Right lobe of liver (tissue), 6 donors: Measurements from ENCODE around the gene TRAF3. TPM values are rescaled to one million over a fixed set of nuclear protein-coding genes. Genes with fewer than 3 reads are reported as not detected.
A peak's percentile ranks its signal among the peaks of the same experiment; 100 is the strongest.
"Not testable (repeated sequence)": the region's sequence is repeated elsewhere in the genome, so short reads cannot be mapped to it uniquely, and the experiment has no call there.

Source experiments
- ATAC-seq, 4 donors: fragments of 200-7000 bp; cut with Tn5 transposase; one replicate each; pipeline ENCODE4 v1.9.1; 2020; ENCODE audit warnings: mild to moderate bottlenecking in 4 of 4, moderate library complexity in 4 of 4
- DNase-seq, 3 donors: peaks; one replicate each; pipeline ENCODE4 v3.0.0-alpha.2; 2020
- H3K27ac ChIP-seq, 3 donors: fragments of 200-600 bp; one replicate each; pipeline ENCODE4 v1.8.0; 2022
- H3K27me3 ChIP-seq, 2 donors: fragments of 200-600 bp; one replicate each; pipeline ENCODE4 v1.8.0; 2022
- H3K36me3 ChIP-seq, 4 donors: fragments of 200-600 bp; sonication (generic) in 1 of 4; one replicate each; pipeline versions ENCODE4 v1.5.1 to v1.8.0; 2017 to 2022; ENCODE audit warnings: control low read depth in 1 of 4
- H3K4me1 ChIP-seq, 4 donors: fragments of 200-600 bp; sonication (generic) in 1 of 4; one replicate each; pipeline versions ENCODE4 v1.5.1 to v1.8.0; 2017 to 2022; ENCODE audit warnings: control low read depth in 1 of 4
- H3K4me3 ChIP-seq, 3 donors: fragments of 200-600 bp; one replicate each; pipeline ENCODE4 v1.8.0; 2022
- H3K9me3 ChIP-seq, 4 donors: fragments of 200-600 bp; sonication (generic) in 1 of 4; one replicate each; pipeline versions ENCODE4 v1.5.1 to v1.8.0; 2017 to 2022; ENCODE audit warnings: control low read depth in 1 of 4
- POLR2A ChIP-seq: fragments of 450-650 bp; IDR thresholded peaks from one replicate; pipeline ENCODE4 v1.6.1; 2017; ENCODE audit warnings: antibody characterized with exemption, mild to moderate bottlenecking
- WGBS: methylation state at CpG from one replicate; pipeline ENCODE4 v1.1.6; 2018; ENCODE audit warnings: low coverage, low lambda C conversion rate; ENCODE audit not compliant: insufficient coverage; ENCODE audit errors: missing lambda C conversion rate; 5-methylcytosine and 5-hydroxymethylcytosine counted together
- intact Hi-C, 2 donors: fragments of 100-400 bp; cut with DNase I; formaldehyde crosslinking; loops; one replicate each; pipeline versions ENCODE4 v1.11.2 to v1.14.1; 2022
- total RNA-seq, 6 experiments: library from RNA; depleted of rRNA in 2 of 6; stranded (reverse); fragments of >200 nt in 2 of 6; fragmentation: NEBNext Ultra II Directional in 3 of 6; extraction: Animal tissue kit (Norgen Biotek cat#: 25700) in 3 of 6; gene quantifications; one replicate each; pipeline versions ENCODE4 v1.1.0 to v1.2.4, GENCODE V29; 2016 to 2023
- TF ChIP-seq, protein P1 (sequence below), 4 donors: fragments of 200-600 bp in 3 of 4; fragments of 450-650 bp in 1 of 4; IDR thresholded peaks; one replicate each; pipeline versions ENCODE4 v1.5.1 to v1.8.0; 2016 to 2022; ENCODE audit warnings: antibody characterized with exemption in 4 of 4, mild to moderate bottlenecking in 2 of 4
- donor health status: DM: no; HTN: yes; CAD: no.
- donor health status: DM: no; HTN: no; CAD: no.
- donor health status: DM: no; HTN: no; CAD: no.
- donor health status: DM: no; HTN: yes; CAD: no.
- donor health status: DM: no; HTN: yes; CAD: no.

Gene TRAF3
- total RNA-seq, 6 experiments from 2014 or later, result 5.6 to 10.5 (median 8.3) TPM

DNA sequence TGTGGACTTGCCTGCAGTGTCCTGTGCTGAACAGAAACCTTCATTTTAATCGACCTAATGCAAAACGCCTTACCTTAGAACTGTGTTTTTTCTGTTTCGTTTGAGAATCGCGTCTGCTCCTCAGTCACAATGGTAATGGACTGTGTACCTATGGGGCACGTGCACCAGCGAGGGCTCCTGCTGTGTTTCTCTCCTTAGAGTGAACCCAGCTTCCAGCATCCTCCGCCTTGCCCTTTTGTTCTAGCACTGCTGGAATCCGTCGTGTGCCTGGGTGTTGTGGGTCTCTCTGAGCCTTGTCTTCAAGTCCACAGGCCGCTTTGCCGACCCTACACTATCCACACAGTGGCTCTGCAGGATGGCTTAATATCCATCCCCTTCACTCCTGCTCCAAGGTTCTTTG, 148.9 kb downstream of the TRAF3 start:
- TF ChIP-seq POLR2A, result no peak
- no peaks in the 10 kb centered on the region for H3K9me3 ChIP-seq
- 61% methylated on average over 11 of the region's 12 CpGs for WGBS
- ATAC-seq, result no peak
- intact Hi-C loops, result no loop called here
- H3K4me1 ChIP-seq, result peaks cover 0 to 28% (median 0%) of the 10 kb centered on the region in 4 donors
- H3K27ac ChIP-seq, result no peak overlapping the region
- H3K27me3 ChIP-seq, result no peaks in the 10 kb centered on the region
- no peaks in the 10 kb centered on the region for H3K36me3 ChIP-seq
- DNase-seq, result peak in 1 of 3 donors; percentile 33
- H3K4me3 ChIP-seq, result no peak overlapping the region

- H3K36me3 ChIP-seq, intact Hi-C loops, H3K27me3 ChIP-seq, H3K9me3 ChIP-seq, ATAC-seq, H3K27ac ChIP-seq, H3K4me3 ChIP-seq: not testable (repeated sequence)
- H3K4me1 ChIP-seq, result peaks cover 0 to 28% (median 0%) of the 10 kb centered on the region in 4 donors
- WGBS, result 96% methylated on average over 10 of the region's 10 CpGs
- DNase-seq, result peak in 1 of 3 donors; percentile 31
Measured at GRCh38 chr14:102926840-102927239, 149.6 kb downstream of the TRAF3 start.

DNA sequence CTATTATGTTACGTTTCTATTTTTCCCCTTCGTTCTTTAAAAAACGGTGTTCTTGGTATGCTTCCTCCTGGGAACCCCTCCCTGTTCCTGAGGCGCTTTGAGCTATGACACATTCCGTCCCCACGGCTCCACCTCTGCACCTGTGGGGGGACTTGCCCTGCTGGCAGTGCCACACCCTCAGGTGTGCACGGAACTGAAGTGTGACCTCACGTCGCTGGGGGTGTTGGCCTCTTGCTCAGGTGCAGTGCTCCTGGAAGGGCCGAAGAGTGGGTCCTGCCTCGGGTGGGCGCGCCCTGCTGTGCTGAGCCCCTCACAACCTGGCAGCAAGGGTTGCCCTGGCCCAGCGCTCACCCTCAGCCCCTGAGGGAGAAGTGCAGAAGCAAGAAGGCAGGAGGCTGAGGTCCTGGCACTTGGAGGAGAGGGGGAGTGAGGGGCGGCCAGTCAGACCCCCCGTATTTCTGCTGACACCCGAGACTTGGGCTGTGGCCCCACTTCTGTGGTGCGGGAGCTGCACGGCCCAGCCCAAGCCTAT, 150.2 kb downstream of the TRAF3 start:
- H3K4me3 ChIP-seq, result peak overlapping the region in 1 of 3 donors; percentile 39
- H3K9me3 ChIP-seq, result no peaks in the 10 kb centered on the region
- peaks cover 0 to 28% (median 0%) of the 10 kb centered on the region in 4 donors for H3K4me1 ChIP-seq
- no peaks in the 10 kb centered on the region for H3K27me3 ChIP-seq
- ATAC-seq, result no peak
- H3K27ac ChIP-seq, result no peak overlapping the region
- TF ChIP-seq POLR2A, result no peak
- TF ChIP-seq, protein P1, sequence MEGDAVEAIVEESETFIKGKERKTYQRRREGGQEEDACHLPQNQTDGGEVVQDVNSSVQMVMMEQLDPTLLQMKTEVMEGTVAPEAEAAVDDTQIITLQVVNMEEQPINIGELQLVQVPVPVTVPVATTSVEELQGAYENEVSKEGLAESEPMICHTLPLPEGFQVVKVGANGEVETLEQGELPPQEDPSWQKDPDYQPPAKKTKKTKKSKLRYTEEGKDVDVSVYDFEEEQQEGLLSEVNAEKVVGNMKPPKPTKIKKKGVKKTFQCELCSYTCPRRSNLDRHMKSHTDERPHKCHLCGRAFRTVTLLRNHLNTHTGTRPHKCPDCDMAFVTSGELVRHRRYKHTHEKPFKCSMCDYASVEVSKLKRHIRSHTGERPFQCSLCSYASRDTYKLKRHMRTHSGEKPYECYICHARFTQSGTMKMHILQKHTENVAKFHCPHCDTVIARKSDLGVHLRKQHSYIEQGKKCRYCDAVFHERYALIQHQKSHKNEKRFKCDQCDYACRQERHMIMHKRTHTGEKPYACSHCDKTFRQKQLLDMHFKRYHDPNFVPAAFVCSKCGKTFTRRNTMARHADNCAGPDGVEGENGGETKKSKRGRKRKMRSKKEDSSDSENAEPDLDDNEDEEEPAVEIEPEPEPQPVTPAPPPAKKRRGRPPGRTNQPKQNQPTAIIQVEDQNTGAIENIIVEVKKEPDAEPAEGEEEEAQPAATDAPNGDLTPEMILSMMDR (IDR thresholded peaks at IDR 0.05), result no peak
- DNase-seq, result peak in 1 of 3 donors; percentile 57
- intact Hi-C loops, result no loop called here
- no peaks in the 10 kb centered on the region for H3K36me3 ChIP-seq
- WGBS, result 77% methylated on average over 7 of the region's 19 CpGs

GRCh38 chr14:102927878-102928411, 150.7 kb downstream of the TRAF3 start:
- Histone ChIP-seq H3K27me3 (no peaks in the 10 kb centered on the region), H3K9me3 (no peaks in the 10 kb centered on the region), H3K4me1 (peaks cover 0 to 25% (median 0%) of the 10 kb centered on the region in 4 donors), H3K4me3 (peak overlapping the region; percentile 23 to 39 (median 25)), H3K36me3 (no peaks in the 10 kb centered on the region), H3K27ac (no peak overlapping the region)
- TF ChIP-seq, protein P1 (IDR thresholded peaks at IDR 0.05), result no peak
- no peak for TF ChIP-seq POLR2A
- 51% methylated on average over 12 of the region's 35 CpGs for WGBS
- intact Hi-C loops, result no loop called here
- ATAC-seq (peak; percentile 5 to 28 (median 24)), DNase-seq (peak in 1 of 3 donors; percentile 29)

GRCh38 chr14:102928412-102929240, 151.4 kb downstream of the TRAF3 start:
- peaks cover 0 to 24% (median 2%) of the 10 kb centered on the region in 4 donors for H3K4me1 ChIP-seq
- 0% methylated on average over 3 of the region's 94 CpGs for WGBS

More at GRCh38 chr14:102928412-102929240, 151.4 kb downstream of the TRAF3 start:
- Histone ChIP-seq H3K4me3 (peak overlapping the region; percentile 23 to 39 (median 25)), H3K27me3 (no peaks in the 10 kb centered on the region), H3K9me3 (no peaks in the 10 kb centered on the region), H3K27ac (no peak overlapping the region), H3K36me3 (no peaks in the 10 kb centered on the region)
- DNase-seq (peak in 2 of 3 donors; percentile 64 to 74), ATAC-seq (peak; percentile 66 to 82 (median 76))
- TF ChIP-seq POLR2A, result no peak
- TF ChIP-seq, protein P1 (IDR thresholded peaks at IDR 0.05), result no peak
- intact Hi-C loops, result no loop called here
